Transverse colon (tissue), 4 donors: ENCODE measurements around the gene SMARCC1. TPM values are rescaled to one million over a fixed set of nuclear protein-coding genes. Genes with fewer than 3 reads are reported as not detected.

Experiments used
- DNase-seq: peaks from one replicate; pipeline ENCODE4 v3.0.0-alpha.2; 2019
- H3K27ac ChIP-seq, 4 donors: fragments of 200-600 bp; sonication (generic); 2 replicates each; pipeline ENCODE4 v1.5.1; 2016 to 2018; ENCODE audit warnings: inconsistent platforms in 4 of 4
- H3K27me3 ChIP-seq: fragments of 200-600 bp; sonication (generic); 2 replicates; pipeline ENCODE4 v1.5.1; 2017; ENCODE audit warnings: inconsistent platforms
- H3K36me3 ChIP-seq, 4 donors: fragments of 200-600 bp; sonication (generic); 2 replicates each; pipeline ENCODE4 v1.5.1; 2017 to 2019; ENCODE audit warnings: inconsistent platforms in 4 of 4
- H3K4me1 ChIP-seq, 4 donors: fragments of 200-600 bp; sonication (generic); 2 replicates each; pipeline ENCODE4 v1.5.1; 2017 to 2020; ENCODE audit warnings: inconsistent platforms in 4 of 4
- H3K4me3 ChIP-seq, 4 donors: fragments of 200-600 bp; sonication (generic); 1 replicate in 1 of 4; 2 replicates in 3 of 4; pipeline versions ENCODE4 v1.5.1 to v1.6.1; 2017 to 2019; ENCODE audit warnings: inconsistent platforms in 4 of 4
- H3K9me3 ChIP-seq, 2 donors: fragments of 200-600 bp; sonication (generic); 2 replicates each; pipeline ENCODE4 v1.5.1; 2017 to 2019; ENCODE audit warnings: inconsistent platforms in 2 of 2
- CTCF ChIP-seq, 5 experiments: fragments of 200-600 bp in 3 of 5; fragments of 450-650 bp in 2 of 5; sonication (generic) in 3 of 5; IDR thresholded peaks; 1 replicate in 2 of 5; 2 replicates in 3 of 5; pipeline ENCODE4 v1.5.1; 2016 to 2017; ENCODE audit warnings: antibody characterized with exemption in 5 of 5, inconsistent platforms in 3 of 5, mild to moderate bottlenecking in 2 of 5, moderate library complexity in 1 of 5
- EP300 ChIP-seq: sonication (generic); formaldehyde crosslinking; IDR thresholded peaks from one replicate; pipeline ENCODE4 v1.6.1; 2017; ENCODE audit warnings: antibody characterized with exemption, low read depth
- POLR2A ChIP-seq: fragments of 450-650 bp; IDR thresholded peaks from one replicate; pipeline ENCODE4 v1.6.1; 2016; ENCODE audit warnings: antibody characterized with exemption, mild to moderate bottlenecking, moderate library complexity
- POLR2AphosphoS5 ChIP-seq, 3 donors: sonication (generic); formaldehyde crosslinking; IDR thresholded peaks; one replicate each; pipeline ENCODE4 v1.6.1; 2016; ENCODE audit warnings: antibody characterized with exemption in 3 of 3
- WGBS, 2 donors: methylation state at CpG; one replicate each; pipeline ENCODE4 v1.1.5; 2018; ENCODE audit warnings: low coverage in 1 of 2; 5-methylcytosine and 5-hydroxymethylcytosine counted together
- in situ Hi-C, 4 donors: fragments of 200-750 bp; cut with MboI; loops; one replicate each; pipeline versions ENCODE4 v1.15.0 to v1.15.1; 2017; ENCODE audit warnings: low sequenced_read_pairs in 3 of 4, low pct_ligation_motif_present in 1 of 4, low pct_unique_long_range_greater_than_20kb in 1 of 4
- intact Hi-C: fragments of 100-400 bp; cut with DNase I; formaldehyde crosslinking; loops from one replicate; pipeline ENCODE4 v1.15.1; 2023; ENCODE audit warnings: low total_unique reads
- total RNA-seq, 4 donors: library from RNA; depleted of rRNA; stranded (reverse); fragments of >200 nt; gene quantifications; one replicate each; pipeline ENCODE4 v1.1.0, GENCODE V29; 2016

SMARCC1 gene
- total RNA-seq, 4 donors from 2014 or later, result 21.3 to 70.8 (median 45.0) TPM

DNA sequence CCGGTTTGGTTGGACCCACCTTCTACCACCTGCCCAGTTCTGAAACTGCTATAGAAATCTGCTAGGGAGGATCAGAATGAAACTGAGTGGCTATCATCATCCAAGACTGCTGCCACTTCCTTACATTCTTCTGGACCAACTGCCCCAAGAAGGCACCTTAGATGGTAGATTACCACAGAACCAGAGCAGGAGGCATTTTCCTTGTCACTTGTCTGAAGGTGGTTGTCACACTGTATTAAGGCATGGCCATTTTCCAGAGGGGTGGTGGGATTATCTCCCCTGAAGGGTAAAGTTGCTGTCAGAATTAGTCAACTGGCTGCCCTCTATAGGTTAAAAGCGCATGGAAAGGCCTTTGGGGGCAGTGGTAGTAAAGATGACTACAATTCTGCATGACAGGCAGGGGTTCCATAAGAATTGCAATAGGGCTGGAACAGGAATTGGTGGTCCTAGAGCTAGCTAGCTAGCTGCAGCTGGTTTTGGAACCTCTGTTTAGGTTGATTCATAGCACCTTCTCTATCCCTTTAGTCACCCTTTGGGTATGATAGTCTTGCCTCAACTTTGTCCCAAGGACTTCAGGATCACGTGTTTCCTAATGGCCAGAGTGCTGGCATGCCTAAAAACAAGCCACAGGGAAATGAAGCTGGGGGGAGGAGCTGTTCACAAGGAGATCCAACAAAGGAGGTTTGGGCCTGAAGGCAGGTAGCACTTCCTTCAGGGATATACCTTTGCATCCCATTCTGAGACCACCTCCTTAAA lies 198.2 kb downstream of the SMARCC1 start:
- in situ Hi-C loops (no loop called here), intact Hi-C loops (no loop called here)
- Histone ChIP-seq H3K4me3 (no peak overlapping the region), H3K27me3 (peaks cover 23% of the 10 kb centered on the region), H3K36me3 (peaks cover 0 to 14% (median 2%) of the 10 kb centered on the region in 4 donors), H3K9me3 (no peaks in the 10 kb centered on the region), H3K27ac (no peak overlapping the region), H3K4me1 (peaks cover 2 to 7% (median 5%) of the 10 kb centered on the region in 4 donors)
- DNase-seq, result no peak
- TF ChIP-seq EP300 (no peak), POLR2A (no peak), POLR2AphosphoS5 (IDR thresholded peaks at IDR 0.05) (no peak), CTCF (IDR thresholded peaks at IDR 0.05) (no peak)
- WGBS, 2 donors, result 80 to 88% methylated on average over 1 to 3 of the region's 3 CpGs

DNA sequence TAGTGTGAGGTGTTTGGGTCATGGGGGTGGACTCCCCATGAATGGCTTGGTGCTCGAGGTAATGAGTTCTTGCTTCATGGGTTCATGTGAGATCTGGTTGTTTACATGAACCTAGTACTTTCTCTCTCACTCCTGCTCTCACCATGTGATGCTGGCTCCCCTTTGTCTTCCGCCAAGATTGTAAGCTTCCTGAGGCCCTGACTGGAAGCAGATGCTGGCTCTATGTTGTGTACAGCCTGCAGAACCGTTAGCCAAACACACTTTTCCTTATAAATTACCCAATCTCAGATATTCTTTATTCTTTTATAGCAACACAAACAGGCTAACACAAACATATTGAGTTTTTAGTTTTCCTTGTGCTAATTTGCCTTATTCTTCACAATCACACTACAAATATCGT lies 199.9 kb downstream of the SMARCC1 start:
- Histone ChIP-seq H3K27me3 (peaks cover 33% of the 10 kb centered on the region), H3K4me1 (peaks cover 10 to 15% (median 12%) of the 10 kb centered on the region in 4 donors), H3K27ac (no peak overlapping the region), H3K36me3 (peaks cover 0 to 4% (median 1%) of the 10 kb centered on the region in 4 donors), H3K9me3 (no peaks in the 10 kb centered on the region), H3K4me3 (no peak overlapping the region)
- 73 to 75% methylated on average over 3 to 4 of the region's 4 CpGs for WGBS, 2 donors
- DNase-seq, result no peak
- in situ Hi-C loops (no loop called here), intact Hi-C loops (no loop called here)
- TF ChIP-seq POLR2A (no peak), EP300 (no peak), CTCF (IDR thresholded peaks at IDR 0.05) (no peak), POLR2AphosphoS5 (IDR thresholded peaks at IDR 0.05) (no peak)

DNA sequence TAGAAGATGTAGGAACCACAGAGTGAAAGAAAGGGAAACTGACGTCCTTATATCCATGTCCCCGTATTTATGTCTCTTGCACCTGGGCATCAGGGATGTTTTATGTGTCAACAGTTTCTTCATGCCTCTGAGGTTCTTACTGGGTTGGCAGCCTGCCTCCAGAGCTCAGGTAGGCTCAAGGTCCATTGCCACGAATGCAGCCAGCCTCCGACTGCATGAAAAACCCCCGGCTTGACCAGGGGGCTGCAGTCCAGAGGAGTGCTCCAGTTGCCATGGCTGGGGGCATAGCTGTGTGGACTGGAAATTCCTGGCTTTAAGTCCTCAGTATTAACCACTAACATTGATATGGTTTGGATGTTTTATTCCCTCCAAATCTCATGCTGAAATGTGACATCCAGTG lies 200.3 kb downstream of the SMARCC1 start:
- DNase-seq, result no peak
- no peak overlapping the region for H3K4me3 ChIP-seq

DNA sequence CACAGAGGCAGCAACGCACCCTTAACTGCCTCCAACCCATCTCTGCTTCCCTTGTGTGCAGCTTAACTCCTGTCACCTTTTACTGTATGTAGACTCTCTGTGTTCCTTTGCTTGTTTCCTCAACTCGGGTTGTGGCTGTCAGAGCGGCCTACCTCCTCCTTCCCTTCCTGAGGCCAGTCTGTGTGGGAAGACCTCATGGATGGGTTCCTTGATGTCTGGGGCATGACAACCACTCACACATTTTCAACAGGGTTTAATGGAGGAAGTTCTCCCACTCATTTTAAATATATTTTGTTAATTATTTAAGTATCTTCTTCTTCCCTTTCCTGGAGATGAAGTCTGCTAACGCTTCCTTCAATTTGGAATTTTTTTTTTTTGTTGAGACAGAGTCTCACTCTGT lies 201.2 kb downstream of the SMARCC1 start:
- in situ Hi-C loops (no loop called here), intact Hi-C loops (no loop called here)
- peaks cover 39% of the 10 kb centered on the region for H3K27me3 ChIP-seq
- H3K9me3 ChIP-seq, result no peaks in the 10 kb centered on the region
- H3K27ac ChIP-seq, result no peak overlapping the region
- no peak for DNase-seq
- no peaks in the 10 kb centered on the region for H3K36me3 ChIP-seq
- WGBS, 2 donors, result 69 to 74% methylated on average over 2 to 4 of the region's 4 CpGs
- no peak overlapping the region for H3K4me3 ChIP-seq
- peaks cover 10 to 15% (median 12%) of the 10 kb centered on the region in 4 donors for H3K4me1 ChIP-seq
- TF ChIP-seq CTCF (IDR thresholded peaks at IDR 0.05), result no peak
- no peak for TF ChIP-seq POLR2AphosphoS5 (IDR thresholded peaks at IDR 0.05)
- no peak for TF ChIP-seq EP300
- TF ChIP-seq POLR2A, result no peak

More for the DNA sequence above, 200.3 kb downstream of the SMARCC1 start:
- Histone ChIP-seq H3K36me3 (peaks cover 0 to 1% (median 0%) of the 10 kb centered on the region in 4 donors), H3K27ac (no peak overlapping the region), H3K4me1 (peaks cover 10 to 15% (median 12%) of the 10 kb centered on the region in 4 donors), H3K27me3 (peaks cover 37% of the 10 kb centered on the region), H3K9me3 (no peaks in the 10 kb centered on the region)
- TF ChIP-seq CTCF (IDR thresholded peaks at IDR 0.05) (no peak), POLR2A (no peak), POLR2AphosphoS5 (IDR thresholded peaks at IDR 0.05) (no peak)
- 15 to 48% methylated on average over 2 to 5 of the region's 5 CpGs for WGBS, 2 donors
- in situ Hi-C loops, result no loop called here
- intact Hi-C loops, result no loop called here
